HT1080 (cell line): ENCODE data around the gene BCKDK. TPM values are rescaled to one million over a fixed set of nuclear protein-coding genes. Genes with fewer than 3 reads are reported as not detected.

ENCODE experiments used
- DNase-seq: peaks from one replicate; pipeline ENCODE4 v3.0.0-alpha.2; 2015; ENCODE audit warnings: low read depth
- polyA plus RNA-seq, 2 experiments: library from polyadenylated mRNA; depleted of rRNA; stranded (reverse); fragments of >200 nt; gene quantifications; 2 replicates each; pipeline ENCODE4 v1.2.3, GENCODE V29; 2015
- total RNA-seq: library from RNA; depleted of rRNA; stranded (reverse); fragments of >200 nt; shearing (Covaris generic); gene quantifications from 2 replicates; pipeline ENCODE4 v1.2.3, GENCODE V29; 2014; rRNA removed

Gene BCKDK
- 56.4 and 66.0 TPM in 2 replicates for total RNA-seq
- 63.7 and 67.0 TPM in 2 replicates for polyA plus RNA-seq (2015; cell fraction: cytosol; rRNA removed)
- polyA plus RNA-seq (2015; cell fraction: nucleus; rRNA removed), result 38.3 and 40.6 TPM in 2 replicates

DNA sequence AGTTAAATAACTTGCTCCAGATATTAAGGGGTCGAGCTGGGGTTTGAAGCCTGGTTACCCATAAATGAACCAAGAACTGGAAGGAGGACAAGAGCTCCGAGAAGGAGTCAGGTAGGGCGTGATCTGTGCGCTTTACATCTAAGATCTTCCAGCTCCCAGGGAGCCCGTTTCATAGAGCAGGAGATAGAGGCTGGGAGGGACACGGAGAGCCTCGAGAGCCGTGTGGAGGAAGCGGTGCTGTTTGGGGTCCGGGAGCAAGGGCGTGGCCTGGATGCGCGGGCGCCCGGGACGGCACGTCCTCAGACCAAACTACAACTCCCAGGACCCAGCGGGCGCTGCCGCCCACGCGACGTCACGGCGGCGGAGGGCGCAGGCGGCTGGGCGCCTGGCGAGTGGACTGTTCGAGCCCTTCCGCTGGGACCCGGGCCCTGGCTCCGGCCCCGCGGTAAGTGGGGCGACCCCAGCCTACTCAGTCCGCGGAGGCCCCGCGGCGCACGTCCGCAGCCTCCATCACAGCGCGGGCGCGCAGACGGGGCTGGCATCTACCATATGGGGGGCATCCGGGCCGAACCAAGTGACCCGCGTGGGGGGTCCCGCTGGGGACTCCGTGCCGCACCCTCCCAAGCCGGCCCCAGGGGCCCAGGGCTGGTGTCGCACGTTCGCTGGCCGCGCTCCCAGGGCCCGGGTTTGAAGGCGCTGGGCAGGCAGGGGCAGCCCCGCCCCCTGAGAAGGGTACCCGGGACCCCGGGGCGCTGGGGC, at the start of gene BCKDK:
Gene BCKDK (plus strand): TSS at position 352 of the 759 bp plus-strand sequence. CDS start 838 bp downstream, outside the sequence.
- peak; percentile 74 for DNase-seq

DNA sequence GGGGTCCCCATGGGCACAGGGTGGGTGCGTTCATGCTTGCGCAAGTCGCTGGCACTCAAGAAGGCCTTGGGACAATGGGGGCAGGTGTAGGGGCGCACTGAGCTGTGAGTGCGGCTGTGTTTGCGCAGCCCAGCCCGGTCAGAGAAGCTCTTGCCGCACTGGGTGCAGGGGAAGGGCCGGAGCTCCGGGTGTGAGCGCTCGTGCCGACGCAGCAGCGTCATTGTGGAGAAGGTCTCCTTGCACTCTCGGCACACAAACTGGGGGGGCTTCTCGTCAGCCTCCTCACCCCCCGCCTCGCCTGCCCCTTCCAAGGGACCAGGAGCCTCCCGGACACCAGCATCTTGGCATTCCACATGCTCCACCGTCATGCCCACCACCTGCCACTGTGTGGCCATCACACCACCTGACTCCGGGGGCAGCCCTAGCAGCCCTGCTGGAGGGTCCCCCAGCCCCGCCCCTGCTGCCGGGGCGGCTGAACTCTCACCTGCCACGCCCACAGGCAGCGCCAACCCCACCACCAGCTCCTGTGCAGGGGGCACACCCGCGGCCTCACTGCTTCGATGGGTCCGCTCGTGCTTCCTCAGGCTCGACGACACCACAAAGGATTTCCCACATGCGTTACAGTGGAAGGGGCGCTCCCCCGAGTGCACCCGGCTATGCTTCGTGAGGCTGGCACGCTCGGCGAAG, 46.9 kb upstream of the BCKDK start:
- DNase-seq, result no peak

DNA sequence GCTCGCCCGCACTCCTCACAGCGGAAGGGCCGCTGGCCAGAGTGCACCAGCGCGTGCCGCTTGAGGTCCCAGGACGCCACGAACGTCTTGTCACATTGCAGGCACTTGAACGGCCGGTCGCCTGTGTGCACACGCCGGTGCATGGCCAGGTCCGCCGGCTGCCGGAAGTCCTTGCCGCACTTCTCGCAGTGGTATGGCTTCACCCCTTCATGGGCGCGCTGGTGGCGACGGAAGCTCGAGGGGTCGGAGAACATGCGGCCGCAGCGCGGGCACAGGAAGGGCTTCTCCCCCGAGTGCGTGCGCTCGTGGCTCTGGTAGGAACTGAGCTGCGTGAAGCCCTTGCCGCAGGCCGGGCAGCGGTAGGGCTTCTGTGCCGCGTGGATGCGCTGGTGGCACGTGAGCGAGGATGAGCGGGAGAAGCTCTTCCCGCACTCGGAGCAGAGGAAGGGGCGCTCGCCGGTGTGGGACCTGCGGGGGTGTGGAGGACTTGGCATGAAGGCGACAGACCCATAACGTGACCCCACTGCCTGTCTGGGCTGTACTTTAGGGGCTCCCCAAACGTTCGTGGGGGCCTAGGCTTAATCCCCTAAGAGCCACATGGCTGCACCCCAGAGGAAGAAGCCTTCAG, 46.3 kb upstream of the BCKDK start:
- no peak for DNase-seq

DNA sequence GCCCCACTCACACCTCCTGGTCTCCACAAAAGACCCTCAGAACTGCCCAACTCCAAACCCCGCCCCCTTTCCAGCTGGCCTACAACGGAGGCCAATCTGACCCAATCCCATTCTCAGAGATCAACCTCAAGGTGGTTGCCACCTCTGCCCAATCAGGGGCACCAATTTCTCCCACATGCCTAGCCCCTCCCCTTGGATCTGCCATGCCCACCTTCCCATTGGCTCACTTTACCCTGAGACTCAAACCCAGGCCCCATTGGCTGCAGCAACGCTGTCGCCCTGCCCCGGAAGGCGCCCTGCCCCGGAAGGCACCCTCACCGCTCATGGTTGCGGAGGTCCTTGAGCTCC, 44.7 kb upstream of the BCKDK start:
- DNase-seq, result no peak

DNA sequence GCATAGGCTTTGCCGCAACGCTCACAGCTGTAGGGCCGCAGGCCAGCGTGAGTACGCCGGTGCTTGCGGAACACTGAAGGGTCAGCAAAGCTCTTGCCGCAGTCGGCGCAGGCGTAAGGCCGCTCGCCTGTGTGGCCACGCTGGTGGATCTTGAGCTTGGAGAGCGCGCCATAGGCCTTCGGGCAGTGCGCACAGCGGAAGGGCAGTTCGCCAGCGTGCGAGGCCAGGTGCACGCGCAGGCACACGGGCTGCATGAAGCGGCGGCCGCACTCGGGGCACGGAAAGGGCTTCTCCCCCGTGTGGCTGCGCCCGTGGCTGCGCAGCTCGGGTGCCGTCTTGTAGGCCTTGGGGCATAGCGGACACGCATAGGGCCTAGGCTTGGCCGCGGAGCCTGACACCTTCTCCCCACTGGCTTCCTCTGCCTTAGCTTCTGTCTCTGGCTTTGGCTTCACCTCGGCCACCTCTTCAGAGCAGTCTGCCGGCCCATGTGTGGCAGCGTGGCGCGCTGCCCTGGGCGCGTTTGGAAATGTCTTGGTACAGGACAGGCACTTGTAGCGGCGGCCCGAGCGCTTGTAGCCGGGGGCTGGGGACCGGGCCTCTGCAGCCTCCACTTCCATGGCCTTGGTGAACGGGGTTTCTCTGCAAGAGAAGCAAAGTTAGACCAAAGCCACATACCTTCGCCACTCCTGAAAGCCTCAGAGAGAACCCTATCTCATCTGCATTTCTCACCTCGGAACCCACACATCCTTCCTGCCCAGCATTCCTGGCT, 44.2 kb upstream of the BCKDK start:
- no peak for DNase-seq

DNA sequence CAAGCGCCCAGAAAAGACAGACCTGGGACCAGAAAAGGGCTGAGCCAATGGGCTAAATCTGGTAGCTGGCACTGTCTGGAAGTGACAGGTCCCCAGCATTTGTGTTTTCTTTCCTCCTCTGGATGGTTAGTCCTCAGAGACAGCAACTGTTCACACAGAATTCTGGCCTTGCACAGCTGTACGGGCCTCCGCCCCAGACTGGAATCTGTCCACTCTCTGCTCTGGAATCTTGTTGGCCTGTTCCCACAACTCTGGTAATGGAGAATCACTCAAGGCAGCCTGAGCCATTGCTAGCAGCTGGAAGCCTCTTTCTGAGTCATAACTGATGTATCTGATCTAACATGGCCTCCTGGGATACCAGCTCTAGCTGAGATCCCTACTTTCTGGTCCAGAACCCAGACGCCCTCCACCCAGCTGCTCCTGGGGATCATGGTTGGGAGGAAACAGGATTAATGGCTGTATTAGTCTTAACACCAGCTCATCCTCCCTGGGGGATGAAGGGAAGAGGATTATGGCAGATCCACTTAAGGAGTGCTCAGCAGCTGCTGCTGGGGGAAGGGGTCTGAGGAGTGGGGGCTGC, 43.2 kb upstream of the BCKDK start:
- DNase-seq, result peak; percentile 75

DNA sequence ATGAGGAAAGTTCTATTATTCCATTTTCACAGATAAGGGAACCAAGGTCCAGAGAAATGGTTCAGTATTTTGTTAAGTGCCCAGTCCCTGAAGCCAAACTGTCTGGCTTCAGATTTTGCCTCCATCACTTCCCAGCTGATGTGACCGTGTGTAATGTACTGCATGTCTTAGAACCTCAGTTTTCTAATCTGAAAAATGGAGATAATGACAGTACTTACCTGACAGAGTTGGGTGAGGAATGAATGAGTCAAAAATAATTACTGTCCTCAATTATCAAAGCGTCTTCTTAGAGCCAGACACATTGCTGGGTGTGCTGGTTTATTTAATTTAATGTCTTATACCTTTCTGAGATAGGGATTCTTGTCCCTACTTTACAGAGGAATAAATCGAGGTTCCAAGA, 40.8 kb upstream of the BCKDK start:
- no peak for DNase-seq

DNA sequence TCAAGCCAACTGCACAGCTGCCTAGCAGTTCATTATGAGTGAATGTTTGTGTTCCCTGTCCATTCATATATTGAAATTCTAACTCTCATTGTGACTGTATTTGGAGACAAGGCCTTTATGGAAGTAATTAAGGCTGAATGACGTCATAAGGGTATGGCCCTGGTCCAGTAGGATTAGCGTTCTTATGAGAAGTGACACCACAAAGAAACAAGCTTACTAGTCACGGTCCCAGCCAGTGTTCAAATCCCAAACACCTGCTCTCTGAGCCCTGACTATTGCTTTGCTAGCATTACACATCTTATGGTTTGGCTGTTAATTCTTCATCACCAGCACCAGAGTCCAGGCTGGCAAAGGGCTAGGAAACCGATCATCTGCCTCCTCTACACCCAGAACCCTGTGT, 36.3 kb upstream of the BCKDK start:
- DNase-seq, result no peak

DNA sequence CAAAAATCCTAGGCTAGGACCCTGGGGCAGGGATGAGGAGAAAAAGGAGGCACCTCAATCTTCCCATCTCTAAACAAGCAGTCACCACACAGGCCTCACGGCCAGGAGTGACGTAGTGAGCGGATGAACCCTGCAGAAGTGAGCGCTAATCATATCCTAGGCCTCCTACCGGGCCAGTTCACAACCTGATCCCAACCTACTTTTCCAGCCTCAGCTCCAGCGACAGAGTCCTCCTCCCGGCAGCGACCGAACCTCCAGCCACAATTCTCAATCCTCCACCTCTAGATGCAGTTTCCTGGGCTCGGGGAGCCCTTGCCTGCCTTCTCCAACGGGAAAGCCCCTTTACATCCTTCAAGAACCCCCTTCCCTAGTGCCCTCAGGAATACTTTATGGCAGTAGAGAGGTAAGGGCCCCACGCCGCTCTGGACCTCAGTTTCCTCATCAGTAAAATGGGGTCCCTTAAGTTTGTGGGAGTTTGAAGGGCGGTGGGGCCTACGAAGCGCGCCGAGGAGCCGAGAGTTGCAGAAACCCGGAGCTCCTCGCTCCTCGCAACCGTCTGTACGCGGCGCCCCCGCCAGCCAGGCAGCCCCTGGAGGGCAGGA, 35.5 kb upstream of the BCKDK start:
- DNase-seq, result peak; percentile 38

DNA sequence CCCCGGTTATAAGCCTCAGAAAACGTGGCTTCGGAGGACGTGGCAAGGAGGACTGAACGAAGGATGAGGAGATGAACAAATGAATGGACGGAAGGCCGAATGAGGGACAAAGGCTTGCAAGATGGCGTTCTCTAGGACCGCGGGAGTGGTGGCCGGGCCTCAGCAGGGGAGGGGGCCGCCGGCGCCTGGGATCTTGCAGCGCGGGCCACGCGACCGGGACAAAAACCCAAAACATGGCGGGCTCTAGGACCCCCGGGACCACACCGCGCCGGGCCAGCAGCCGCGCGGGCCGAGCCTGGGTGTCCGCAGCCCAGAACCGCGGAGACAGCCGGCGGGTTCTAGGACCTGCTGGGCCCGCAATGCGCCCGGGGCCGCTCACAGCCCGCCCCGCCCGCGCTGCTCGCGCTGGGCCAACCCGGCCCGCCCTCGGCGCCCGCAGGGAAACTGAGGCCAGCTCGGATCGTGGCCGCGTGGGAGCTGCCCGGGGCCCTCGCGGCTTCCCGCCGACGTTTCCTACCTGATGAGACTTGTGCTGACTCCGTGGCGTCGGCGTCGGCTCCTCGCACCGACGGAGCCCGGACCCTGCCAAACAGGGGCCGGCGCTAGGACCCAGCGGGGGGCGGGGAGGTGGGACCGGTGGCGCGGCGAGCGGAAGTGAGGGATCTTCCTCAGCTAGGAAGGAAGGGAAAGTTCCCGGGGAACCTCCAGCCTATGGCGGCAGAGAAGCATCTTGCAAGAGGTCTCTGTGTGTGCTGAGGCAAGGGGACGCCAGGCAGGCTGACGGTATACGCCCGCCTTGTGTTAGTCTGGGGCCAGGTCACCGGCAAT, 34.8 kb upstream of the BCKDK start:
- peak; percentile 85 for DNase-seq

DNA sequence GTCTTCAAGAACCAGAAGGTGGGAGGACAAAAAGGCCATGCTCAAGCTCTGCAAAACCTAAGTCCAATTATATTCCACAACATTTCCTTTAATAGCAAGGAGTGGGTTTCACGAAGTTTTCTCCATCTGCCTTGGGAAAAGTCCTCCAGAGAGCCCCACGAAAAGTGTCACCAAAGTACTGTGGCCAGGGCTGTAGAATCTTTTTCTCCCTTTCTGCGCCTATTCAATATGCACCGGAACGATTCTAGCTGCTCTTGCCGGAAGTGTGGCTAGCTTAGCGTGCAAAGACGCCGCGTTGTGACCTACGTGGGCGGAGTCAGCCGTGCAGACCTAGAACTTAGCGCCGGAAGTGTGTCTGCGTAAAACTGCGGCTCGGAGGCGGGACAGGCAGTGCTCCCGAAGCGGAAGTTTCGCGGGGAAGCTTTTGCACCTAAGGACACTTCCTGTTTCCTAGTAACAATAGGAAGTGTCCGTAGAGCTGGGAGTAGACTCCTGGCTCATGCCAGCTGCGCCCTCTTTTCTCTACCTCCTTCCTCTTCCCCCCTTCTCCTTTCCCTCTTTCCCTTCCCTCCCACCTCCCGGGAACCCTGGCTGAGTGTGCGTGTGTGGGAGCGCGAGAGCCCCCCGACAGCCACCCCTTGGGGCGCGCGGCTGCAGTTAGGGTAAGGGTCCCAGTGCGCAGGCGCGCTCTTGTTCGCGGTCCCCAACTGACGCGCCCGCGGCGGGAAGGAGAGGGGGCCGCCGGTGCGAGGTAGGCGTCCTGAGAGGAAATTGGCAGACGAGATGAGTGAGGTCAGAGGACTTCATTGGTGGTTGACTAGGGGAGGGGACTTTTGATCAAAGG, 34.0 kb upstream of the BCKDK start, which contains the start of the genes ZNF646 and ZNF668:
Gene ZNF646 (plus strand): TSS at position 453 of the 844 bp plus-strand sequence. CDS start 1,903 bp downstream, outside the sequence.
Gene ZNF668 (minus strand): TSS at position 271 of the 844 bp plus-strand sequence. CDS start 9,781 bp downstream, outside the sequence.
- peak; percentile 98 for DNase-seq

DNA sequence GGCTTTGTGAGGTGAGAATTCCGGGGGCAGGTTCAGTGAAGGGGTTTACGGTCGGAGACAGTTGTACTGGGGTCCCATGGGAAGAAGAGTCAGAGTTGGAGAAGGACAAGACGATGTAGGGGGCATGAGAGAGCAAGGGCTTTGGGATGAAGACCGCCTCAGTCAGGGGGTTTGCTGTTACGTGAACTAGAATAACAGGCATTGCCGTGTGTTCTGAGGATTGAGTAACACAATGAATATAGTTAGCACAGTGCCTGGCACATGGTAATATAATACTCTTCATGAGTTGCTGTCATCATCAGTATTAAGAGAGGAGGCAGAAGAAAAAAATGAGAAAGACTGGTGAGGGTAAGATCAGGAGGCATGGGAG, 33.4 kb upstream of the BCKDK start:
- no peak for DNase-seq

DNA sequence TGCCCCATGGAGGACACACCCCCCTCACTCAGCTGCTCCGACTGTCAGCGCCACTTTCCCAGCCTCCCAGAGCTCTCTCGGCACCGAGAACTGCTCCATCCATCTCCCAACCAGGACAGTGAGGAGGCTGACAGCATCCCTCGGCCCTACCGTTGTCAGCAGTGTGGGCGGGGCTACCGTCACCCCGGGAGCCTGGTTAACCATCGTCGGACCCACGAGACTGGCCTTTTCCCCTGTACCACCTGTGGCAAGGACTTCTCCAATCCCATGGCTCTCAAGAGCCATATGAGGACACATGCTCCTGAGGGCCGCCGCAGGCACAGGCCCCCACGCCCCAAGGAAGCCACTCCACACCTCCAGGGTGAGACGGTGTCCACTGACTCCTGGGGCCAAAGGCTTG, 31.9 kb upstream of the BCKDK start:
- no peak for DNase-seq

DNA sequence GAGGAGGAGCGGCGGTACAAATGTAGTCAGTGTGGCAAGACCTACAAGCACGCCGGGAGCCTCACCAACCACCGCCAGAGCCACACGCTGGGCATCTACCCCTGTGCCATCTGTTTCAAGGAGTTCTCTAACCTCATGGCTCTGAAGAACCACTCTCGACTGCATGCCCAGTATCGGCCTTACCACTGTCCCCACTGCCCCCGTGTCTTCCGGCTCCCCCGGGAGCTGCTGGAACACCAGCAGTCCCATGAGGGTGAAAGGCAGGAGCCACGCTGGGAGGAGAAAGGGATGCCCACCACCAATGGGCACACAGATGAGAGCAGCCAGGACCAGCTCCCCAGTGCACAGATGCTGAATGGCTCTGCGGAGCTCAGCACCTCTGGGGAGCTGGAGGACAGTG, 31.2 kb upstream of the BCKDK start:
- DNase-seq, result no peak

DNA sequence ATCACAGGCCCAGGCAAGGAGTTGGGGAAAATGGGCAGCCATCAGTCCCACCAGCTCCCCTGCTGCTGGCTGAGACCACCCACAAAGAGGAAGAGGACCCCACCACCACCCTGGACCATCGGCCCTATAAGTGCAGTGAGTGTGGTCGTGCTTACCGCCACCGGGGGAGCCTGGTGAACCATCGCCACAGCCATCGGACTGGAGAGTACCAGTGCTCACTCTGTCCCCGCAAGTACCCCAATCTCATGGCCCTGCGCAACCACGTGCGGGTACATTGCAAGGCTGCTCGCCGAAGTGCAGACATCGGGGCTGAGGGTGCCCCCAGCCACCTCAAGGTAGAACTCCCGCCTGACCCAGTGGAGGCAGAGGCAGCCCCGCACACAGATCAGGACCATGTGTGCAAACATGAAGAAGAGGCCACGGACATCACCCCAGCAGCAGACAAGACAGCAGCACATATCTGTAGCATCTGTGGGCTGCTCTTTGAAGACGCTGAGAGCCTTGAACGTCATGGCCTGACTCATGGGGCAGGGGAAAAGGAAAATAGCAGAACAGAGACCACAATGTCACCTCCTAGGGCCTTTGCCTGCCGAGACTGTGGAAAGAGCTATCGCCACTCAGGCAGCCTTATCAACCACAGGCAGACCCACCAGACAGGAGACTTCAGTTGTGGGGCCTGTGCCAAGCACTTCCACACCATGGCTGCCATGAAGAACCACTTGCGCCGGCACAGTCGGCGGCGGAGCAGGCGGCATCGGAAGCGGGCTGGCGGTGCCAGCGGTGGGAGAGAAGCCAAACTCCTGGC, 30.4 kb upstream of the BCKDK start:
- no peak for DNase-seq

DNA sequence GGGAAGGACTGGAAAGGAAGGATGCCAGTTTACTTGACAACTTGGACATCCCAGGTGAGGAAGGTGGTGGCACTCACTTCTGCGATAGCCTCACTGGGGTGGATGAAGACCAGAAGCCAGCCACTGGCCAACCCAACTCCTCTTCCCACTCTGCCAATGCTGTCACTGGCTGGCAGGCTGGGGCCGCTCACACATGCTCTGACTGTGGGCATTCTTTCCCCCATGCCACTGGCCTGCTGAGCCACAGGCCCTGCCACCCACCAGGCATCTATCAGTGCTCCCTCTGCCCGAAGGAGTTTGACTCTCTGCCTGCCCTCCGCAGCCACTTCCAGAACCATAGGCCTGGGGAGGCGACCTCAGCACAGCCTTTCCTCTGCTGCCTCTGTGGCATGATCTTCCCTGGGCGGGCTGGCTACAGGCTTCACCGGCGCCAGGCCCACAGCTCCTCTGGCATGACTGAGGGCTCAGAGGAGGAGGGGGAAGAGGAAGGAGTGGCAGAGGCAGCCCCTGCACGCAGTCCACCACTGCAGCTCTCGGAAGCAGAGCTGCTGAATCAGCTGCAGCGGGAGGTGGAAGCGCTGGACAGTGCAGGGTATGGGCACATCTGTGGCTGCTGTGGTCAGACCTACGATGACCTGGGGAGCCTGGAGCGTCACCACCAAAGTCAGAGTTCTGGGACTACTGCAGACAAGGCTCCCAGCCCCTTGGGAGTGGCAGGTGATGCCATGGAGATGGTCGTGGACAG, 29.4 kb upstream of the BCKDK start:
- no peak for DNase-seq

DNA sequence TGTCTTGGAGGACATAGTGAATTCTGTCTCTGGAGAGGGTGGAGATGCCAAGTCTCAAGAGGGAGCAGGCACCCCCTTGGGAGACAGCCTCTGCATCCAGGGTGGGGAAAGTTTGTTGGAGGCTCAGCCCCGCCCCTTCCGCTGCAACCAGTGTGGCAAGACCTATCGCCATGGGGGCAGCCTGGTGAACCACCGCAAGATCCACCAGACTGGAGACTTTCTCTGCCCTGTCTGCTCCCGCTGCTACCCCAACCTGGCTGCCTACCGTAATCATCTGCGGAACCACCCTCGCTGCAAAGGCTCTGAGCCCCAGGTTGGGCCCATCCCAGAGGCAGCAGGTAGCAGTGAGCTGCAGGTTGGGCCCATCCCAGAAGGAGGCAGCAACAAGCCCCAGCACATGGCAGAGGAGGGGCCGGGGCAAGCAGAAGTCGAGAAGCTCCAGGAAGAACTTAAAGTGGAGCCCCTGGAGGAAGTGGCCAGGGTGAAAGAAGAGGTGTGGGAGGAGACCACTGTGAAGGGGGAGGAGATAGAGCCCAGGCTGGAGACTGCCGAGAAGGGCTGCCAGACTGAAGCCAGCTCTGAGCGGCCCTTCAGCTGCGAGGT, 28.7 kb upstream of the BCKDK start:
- DNase-seq, result no peak
